HG02763 (cell line): Measurements from ENCODE around the gene SLC30A1.

Source experiments
- ATAC-seq: cut with Tn5 transposase; IDR thresholded peaks from one replicate; pipeline ENCODE4 v1.9.1; 2021; ENCODE audit warnings: mild to moderate bottlenecking, moderate library complexity; ENCODE audit not compliant: unreplicated experiment

SLC30A1 gene

DNA sequence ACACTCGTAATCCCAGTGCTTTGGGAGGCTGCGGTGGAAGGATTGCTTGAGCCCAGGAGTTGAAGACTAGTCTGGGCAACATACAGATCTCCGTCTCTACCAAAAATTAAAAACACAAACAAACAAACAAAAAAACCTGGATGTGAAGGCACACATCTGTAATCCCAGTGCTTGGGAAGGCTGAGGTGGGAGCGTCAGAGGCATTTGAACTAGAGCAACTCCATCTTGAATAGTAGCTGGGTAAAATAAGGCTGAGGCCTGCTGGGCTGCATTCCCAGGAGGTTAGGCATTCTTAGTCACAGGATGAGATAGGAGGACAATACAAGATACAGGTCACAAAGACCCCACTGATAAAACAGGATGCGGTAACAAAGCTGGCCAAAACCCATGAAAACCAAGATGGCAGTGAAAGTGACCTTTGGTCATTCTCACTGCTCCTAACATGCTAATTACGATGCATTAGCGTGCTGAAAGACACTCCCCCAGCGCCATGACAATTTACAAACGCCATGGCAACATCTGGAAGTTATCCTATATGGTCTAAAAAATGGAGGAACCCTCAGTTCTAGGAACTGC is 53.8 kb downstream of the SLC30A1 start:
- ATAC-seq, result no peak

DNA sequence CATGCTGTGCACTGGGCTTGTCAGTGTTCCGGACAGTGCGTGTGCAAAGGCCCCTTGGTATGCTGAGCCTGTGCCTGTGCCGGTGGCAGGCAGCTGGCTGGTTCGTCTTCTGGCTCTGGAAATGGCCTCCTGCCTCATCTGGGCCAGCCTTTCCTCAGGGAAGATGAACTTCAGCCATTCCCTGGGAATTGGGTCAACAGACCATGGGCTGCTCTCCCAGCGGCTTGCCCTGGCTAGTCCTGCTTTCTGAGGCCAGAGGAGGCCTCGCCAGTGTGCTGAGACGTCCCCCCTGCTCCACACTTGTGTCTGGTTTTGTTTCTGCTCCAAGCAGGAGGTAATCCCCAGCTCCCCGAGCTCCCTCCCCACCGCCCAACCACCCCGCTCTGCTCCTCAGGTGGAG is 54.4 kb downstream of the SLC30A1 start:
- no peak for ATAC-seq

DNA sequence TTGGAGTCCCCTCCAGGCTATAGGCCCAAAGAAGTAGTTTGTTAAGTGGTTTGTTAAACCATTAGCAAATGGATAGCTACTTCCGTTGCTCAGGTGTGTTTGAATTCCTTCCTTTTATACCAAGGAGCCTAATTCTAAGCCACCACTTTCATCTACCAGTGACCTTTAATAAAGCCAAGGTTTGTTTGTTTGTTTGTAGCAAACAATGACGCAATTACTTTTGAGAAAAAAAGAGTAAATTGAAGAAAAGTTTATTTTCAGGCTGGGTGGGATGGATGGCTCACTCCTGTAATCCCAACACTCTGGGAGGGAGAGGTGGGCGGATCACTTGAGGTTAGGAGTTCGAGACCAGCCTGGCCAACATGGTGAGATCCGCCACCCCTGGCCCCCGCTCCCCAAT is 56.2 kb downstream of the SLC30A1 start:
- ATAC-seq, result no peak
